ENCODE results near the gene PLEK.

DNA sequence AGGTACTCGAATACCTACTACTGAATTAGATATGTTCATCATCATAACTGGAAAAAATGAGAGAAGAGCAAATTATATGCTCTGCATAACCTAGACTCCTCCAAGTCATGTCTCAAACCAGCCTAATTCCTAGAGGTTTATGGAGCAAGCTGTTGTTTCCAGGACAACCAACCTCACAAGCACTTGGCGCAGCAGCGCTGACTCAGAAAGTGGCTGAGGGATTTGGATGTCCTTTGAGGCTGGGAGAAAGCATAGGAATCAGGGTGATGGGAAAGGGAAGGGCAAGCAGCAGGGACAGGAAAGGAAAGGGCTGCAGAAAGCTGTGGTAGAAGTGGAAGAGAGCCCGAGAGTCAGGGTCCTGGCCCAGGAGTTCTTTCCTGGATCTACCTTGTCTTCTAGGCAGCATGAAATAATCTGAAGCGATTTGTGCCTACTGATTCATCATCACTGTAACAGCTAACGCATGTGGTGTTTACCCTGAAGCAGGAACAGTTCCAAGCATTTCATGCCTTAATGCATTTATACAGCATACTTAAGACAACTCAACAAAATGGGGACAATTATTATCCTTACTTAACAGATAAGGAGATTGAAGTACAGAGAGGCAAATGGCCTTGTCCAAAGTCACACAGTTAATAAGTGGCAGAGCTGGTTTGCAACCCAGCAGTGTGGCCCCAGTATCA lies 3.7 kb downstream of the PLEK start:
- TF ChIP-seq, protein P1, sequence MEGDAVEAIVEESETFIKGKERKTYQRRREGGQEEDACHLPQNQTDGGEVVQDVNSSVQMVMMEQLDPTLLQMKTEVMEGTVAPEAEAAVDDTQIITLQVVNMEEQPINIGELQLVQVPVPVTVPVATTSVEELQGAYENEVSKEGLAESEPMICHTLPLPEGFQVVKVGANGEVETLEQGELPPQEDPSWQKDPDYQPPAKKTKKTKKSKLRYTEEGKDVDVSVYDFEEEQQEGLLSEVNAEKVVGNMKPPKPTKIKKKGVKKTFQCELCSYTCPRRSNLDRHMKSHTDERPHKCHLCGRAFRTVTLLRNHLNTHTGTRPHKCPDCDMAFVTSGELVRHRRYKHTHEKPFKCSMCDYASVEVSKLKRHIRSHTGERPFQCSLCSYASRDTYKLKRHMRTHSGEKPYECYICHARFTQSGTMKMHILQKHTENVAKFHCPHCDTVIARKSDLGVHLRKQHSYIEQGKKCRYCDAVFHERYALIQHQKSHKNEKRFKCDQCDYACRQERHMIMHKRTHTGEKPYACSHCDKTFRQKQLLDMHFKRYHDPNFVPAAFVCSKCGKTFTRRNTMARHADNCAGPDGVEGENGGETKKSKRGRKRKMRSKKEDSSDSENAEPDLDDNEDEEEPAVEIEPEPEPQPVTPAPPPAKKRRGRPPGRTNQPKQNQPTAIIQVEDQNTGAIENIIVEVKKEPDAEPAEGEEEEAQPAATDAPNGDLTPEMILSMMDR (IDR thresholded peaks at IDR 0.05), result no peak
- no peak for TF ChIP-seq EZH2 (IDR thresholded peaks at IDR 0.05; ENCODE audit: borderline replicate concordance, insufficient read depth, low read depth, low read length, poor library complexity, severe bottlenecking)
